ENCODE data around the gene TPM4.
A peak's percentile ranks its signal among the peaks of the same experiment; 100 is the strongest.
"Not testable (repeated sequence)": the region's sequence is repeated elsewhere in the genome, so short reads cannot be mapped to it uniquely, and the experiment has no call there.

The TPM4 gene

DNA sequence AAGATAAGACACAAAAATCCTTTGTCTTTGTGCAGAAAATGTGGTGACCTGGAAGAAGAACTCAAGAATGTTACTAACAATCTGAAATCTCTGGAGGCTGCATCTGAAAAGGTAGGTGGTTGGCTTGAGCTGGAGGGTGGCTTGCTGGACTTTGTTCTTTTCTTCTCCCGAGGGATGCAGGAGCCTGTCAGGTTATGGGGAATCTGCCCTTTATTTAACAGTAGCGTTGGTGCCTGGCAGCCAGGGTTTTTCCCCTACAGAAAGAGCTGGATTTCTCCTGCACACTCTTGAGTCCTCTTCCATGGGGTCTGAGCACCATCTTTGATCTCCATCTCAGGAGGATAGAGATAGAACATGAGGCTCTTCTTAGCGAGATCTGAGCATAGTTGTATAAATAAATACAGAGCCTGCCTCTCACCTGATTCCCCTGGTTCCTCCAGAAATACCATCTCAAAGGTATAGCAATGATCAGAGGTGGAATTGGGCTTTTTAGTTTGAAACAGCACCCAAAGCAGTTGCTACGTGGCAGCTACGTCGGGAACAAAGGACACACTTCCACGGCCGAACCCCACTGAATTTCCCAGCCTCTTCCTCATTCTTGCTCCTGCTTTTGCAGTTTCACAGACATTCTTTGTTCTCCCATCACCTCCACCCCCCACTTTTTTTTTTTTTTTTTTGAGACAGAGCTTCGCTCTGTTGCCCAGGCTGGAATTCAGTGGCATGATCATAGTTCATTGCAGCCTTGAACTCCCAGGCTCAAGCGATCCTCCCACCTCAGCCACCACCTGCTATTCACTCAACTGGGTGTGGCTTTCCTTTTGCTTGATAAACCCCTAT lies 12.9 kb downstream of the TPM4 start:
- no peak for DNase-seq
- no peak for TF ChIP-seq GATA1 (IDR thresholded peaks at IDR 0.05; ENCODE audit: low read depth, low read length)
- TF ChIP-seq POLR2A (IDR thresholded peaks at IDR 0.05; ENCODE audit: low read length): peak; percentile 5

- peak in 1 of 2 experiments; percentile 40 for DNase-seq
- TF ChIP-seq GATA1 (IDR thresholded peaks at IDR 0.05; ENCODE audit: low read depth, low read length) (no peak), POLR2A (IDR thresholded peaks at IDR 0.05; ENCODE audit: low read length) (no peak)
Measured at GRCh38 chr19:16091546-16092475, 15.5 kb downstream of the TPM4 start.

GRCh38 chr19:16094360-16095070 lies 18.2 kb downstream of the TPM4 start:
- DNase-seq: no peak
- no peak for TF ChIP-seq POLR2A (IDR thresholded peaks at IDR 0.05; ENCODE audit: low read length)
- TF ChIP-seq GATA1 (IDR thresholded peaks at IDR 0.05; ENCODE audit: low read depth, low read length): no peak

GRCh38 chr19:16095071-16095571 lies 18.8 kb downstream of the TPM4 start:
- DNase-seq: no peak
- no peak for TF ChIP-seq GATA1 (IDR thresholded peaks at IDR 0.05; ENCODE audit: low read depth, low read length)
- TF ChIP-seq POLR2A (IDR thresholded peaks at IDR 0.05; ENCODE audit: low read length): no peak

DNA sequence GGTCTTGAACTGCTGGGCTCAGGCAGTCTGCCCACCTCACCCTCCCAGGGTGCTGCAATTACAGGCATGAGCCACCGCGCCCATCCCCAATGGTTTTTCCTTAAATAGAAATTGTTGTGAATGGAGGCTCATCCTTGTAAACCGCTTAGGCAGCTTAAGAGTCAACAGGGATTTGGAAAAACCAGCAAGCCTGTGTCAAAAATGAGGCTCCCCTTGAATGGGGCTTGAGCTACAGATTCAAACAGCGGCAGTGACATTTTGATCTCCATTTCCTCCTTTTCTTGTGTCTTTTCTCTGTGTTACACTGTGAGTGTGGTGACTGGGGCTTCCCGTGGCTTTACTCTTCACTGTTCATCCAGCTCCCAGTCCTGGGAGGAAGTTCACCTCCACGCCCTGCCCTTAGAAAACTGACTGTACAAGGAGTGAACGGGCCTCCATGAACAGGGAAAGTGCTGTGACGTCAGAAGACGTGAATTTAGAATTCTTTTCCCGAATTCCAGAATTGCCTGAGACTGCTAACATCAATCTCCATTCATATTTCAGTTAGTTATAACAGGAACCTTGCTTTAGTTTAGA lies 20.1 kb downstream of the TPM4 start:
- TF ChIP-seq POLR2A (IDR thresholded peaks at IDR 0.05; ENCODE audit: low read length) (no peak), GATA1 (IDR thresholded peaks at IDR 0.05; ENCODE audit: low read depth, low read length) (no peak)
- no peak for DNase-seq

- TF ChIP-seq GATA1 (IDR thresholded peaks at IDR 0.05; ENCODE audit: low read depth, low read length) (no peak), POLR2A (IDR thresholded peaks at IDR 0.05; ENCODE audit: low read length) (no peak)
- no peak for DNase-seq
Measured at GRCh38 chr19:16098416-16098768, 22.1 kb downstream of the TPM4 start.

- TF ChIP-seq GATA1 (IDR thresholded peaks at IDR 0.05; ENCODE audit: low read depth, low read length) (no peak), POLR2A (IDR thresholded peaks at IDR 0.05; ENCODE audit: low read length) (no peak)
- no peak for DNase-seq
Measured at GRCh38 chr19:16098821-16099220, 22.5 kb downstream of the TPM4 start.

DNA sequence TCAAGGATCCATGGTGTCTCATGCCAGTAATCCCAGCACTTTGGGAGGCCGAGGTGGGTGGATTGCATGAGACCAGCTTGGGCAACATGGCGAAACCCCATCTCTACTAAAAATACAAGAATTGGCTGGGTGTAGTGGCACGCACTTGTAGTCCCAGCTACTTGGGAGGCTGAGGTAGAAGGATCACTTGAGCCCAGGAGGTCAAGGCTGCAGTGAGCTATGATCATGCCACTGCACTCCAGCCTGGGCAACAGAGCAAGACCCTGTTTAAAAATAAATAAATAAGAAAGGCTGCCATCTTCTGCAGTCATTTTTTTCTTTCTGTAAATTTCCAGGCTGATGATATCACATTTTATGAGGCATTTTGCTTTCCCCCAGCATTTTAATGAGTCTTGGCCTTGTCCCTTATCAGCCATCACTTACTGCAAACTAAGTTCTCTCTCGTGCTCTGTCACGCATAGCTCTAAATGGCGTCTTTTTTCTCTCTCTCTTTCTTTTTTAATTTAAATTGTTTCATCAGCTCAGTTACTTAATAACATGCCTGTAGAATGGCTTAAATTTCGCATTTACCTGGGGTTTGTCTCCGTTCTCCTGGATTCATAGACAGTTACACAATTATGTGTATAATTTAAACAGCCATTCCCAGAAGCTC lies 23.1 kb downstream of the TPM4 start:
- not testable (repeated sequence) for DNase-seq

DNA sequence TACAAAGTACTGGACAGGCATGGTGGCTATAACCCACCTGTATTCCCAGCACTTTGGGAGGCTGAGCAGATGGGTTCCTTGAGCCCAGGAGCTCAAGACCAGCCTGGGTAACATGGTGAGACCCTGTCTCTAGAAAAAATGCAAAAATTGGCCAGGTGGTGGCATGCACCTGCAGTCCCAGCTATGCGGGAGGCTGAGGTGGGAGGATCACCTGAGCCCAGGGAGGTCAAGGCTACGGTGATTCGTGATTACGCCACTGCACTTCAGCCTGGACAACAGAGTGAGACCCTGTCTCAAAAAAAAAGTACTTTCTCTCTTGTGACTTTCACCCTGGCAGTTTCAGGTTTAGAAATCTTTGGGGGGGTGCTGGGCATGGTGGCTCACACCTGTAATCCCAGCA lies 24.2 kb downstream of the TPM4 start:
- DNase-seq: no peak
- TF ChIP-seq GATA1 (IDR thresholded peaks at IDR 0.05; ENCODE audit: low read depth, low read length): no peak
- no peak for TF ChIP-seq POLR2A (IDR thresholded peaks at IDR 0.05; ENCODE audit: low read length)

GRCh38 chr19:16104722-16105121 lies 28.4 kb downstream of the TPM4 start:
- no peak for DNase-seq
- no peak for TF ChIP-seq GATA1 (IDR thresholded peaks at IDR 0.05; ENCODE audit: low read depth, low read length)
- no peak for TF ChIP-seq POLR2A (IDR thresholded peaks at IDR 0.05; ENCODE audit: low read length)

DNA sequence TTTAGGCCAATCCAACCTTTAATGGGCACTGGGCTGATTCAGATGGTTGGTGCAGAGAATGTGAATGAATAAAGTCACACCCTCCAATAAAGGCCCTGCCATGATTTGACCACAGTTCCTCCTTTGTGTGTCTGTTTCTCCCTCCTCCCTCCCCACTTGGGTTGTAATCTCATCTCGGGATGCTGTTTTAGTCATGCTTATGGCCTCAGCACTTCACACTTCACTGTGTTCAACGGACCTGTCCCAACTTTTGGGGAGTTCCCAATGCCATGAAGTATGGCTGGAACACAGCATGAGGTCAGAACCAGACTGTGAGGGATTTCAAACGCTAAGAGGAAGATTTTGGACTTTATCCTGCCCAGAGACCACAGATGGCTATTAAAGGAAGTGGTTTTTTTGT lies 29.8 kb downstream of the TPM4 start:
- TF ChIP-seq GATA1 (IDR thresholded peaks at IDR 0.05; ENCODE audit: low read depth, low read length) (no peak), POLR2A (IDR thresholded peaks at IDR 0.05; ENCODE audit: low read length) (no peak)
- DNase-seq: no peak

GRCh38 chr19:16111160-16111908 lies 35.0 kb downstream of the TPM4 start, which contains the start of gene RAB8A:
TSS of gene RAB8A (plus strand) at chr19:16111889. CDS start at chr19:16111902, 13 bp downstream.
- peak; percentile 99 to 100 for DNase-seq
- TF ChIP-seq POLR2A (IDR thresholded peaks at IDR 0.05; ENCODE audit: low read length) (peak; percentile 70), GATA1 (IDR thresholded peaks at IDR 0.05; ENCODE audit: low read depth, low read length) (no peak)
